SK-N-SH treated with all-trans-retinoic acid at 6 μM for 48 hours (cell line): ENCODE results near the gene TMEM150B.

Experiments used
- CSDC2 ChIP-seq: fragments of 250-450 bp; sonication (Bioruptor Pico); IDR thresholded peaks from 2 replicates; pipeline ENCODE4 v1.5.0; 2020; ENCODE audit warnings: mild to moderate bottlenecking, moderate library complexity
- GLIS3 ChIP-seq: fragments of 250-450 bp; sonication (Bioruptor Pico); IDR thresholded peaks from 2 replicates; pipeline ENCODE4 v1.5.0; 2020; ENCODE audit warnings: mild to moderate bottlenecking, moderate library complexity
- OSR1 ChIP-seq: fragments of 250-450 bp; sonication (Bioruptor Pico); IDR thresholded peaks from 2 replicates; pipeline ENCODE4 v1.8.0; 2022; ENCODE audit warnings: moderate library complexity, mild to moderate bottlenecking, inconsistent platforms
- TCF4 ChIP-seq: fragments of 250-450 bp; sonication (Bioruptor Pico); IDR thresholded peaks from 2 replicates; pipeline ENCODE4 v1.8.0; 2021; ENCODE audit warnings: mild to moderate bottlenecking, moderate library complexity, borderline replicate concordance
- TOX ChIP-seq: fragments of 250-450 bp; sonication (Bioruptor Pico); IDR thresholded peaks from 2 replicates; pipeline ENCODE4 v1.8.0; 2021; ENCODE audit warnings: mild to moderate bottlenecking, moderate library complexity, borderline replicate concordance
- ZFP30 ChIP-seq: fragments of 450-650 bp; formaldehyde crosslinking; IDR thresholded peaks from 2 replicates; pipeline ENCODE4 v1.5.0; 2022; ENCODE audit warnings: mild to moderate bottlenecking, moderate library complexity
- TF ChIP-seq, protein P1 (sequence below): fragments of 250-450 bp; sonication (Bioruptor Pico); IDR thresholded peaks from 2 replicates; pipeline ENCODE4 v1.8.0; 2020; ENCODE audit warnings: mild to moderate bottlenecking, moderate library complexity, borderline replicate concordance

DNA sequence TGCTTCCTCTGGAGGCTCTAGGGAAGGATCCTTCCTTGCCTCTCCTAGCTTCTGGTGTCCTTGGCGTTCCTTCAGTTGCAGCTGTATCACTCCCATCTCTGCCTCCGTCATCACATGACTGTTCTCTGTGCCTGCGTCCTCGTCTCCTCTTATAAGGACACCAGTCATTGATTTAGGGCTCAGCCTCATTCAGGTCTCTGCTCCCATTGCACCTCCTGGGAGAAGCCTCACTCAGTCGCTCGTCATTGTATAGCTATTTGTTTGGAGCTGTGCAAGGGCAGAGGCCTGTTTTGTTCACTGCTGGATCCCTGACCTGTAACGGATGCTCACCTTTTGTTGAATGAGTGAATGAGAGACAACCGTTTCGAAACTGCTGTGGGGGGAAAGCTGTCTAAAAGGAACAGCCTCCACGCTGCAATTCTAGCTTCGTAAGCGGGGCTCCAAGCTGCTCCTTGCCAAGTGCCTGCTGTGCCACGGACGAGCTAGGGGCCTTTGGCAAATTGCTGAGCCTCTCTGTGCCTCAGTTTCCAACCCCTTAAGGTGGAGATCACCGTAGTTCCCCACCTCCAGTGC, 24.2 kb downstream of the TMEM150B start:
- TF ChIP-seq CSDC2 (no peak), TCF4 (no peak), GLIS3 (CRISPR knock-in tag) (no peak), ZFP30 (CRISPR knock-in tag) (no peak), TOX (CRISPR knock-in tag) (no peak), OSR1 (CRISPR knock-in tag) (no peak)
- TF ChIP-seq, protein P1, sequence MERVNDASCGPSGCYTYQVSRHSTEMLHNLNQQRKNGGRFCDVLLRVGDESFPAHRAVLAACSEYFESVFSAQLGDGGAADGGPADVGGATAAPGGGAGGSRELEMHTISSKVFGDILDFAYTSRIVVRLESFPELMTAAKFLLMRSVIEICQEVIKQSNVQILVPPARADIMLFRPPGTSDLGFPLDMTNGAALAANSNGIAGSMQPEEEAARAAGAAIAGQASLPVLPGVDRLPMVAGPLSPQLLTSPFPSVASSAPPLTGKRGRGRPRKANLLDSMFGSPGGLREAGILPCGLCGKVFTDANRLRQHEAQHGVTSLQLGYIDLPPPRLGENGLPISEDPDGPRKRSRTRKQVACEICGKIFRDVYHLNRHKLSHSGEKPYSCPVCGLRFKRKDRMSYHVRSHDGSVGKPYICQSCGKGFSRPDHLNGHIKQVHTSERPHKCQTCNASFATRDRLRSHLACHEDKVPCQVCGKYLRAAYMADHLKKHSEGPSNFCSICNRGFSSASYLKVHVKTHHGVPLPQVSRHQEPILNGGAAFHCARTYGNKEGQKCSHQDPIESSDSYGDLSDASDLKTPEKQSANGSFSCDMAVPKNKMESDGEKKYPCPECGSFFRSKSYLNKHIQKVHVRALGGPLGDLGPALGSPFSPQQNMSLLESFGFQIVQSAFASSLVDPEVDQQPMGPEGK (CRISPR knock-in tag): no peak
